ENCODE measurements around the gene LSM12.

- TF ChIP-seq POLR2A (IDR thresholded peaks at IDR 0.05; ENCODE audit: low read depth, low read length) (no peak), POLR2AphosphoS5 (IDR thresholded peaks at IDR 0.05; ENCODE audit: low read depth, low read length) (no peak), TAF1 (IDR thresholded peaks at IDR 0.05; ENCODE audit: borderline replicate concordance, low read depth, low read length) (no peak)
Observed at GRCh38 chr17:44069974-44070454, 3.5 kb upstream of the LSM12 start.
